ENCODE measurements around the gene KATNA1.

DNA sequence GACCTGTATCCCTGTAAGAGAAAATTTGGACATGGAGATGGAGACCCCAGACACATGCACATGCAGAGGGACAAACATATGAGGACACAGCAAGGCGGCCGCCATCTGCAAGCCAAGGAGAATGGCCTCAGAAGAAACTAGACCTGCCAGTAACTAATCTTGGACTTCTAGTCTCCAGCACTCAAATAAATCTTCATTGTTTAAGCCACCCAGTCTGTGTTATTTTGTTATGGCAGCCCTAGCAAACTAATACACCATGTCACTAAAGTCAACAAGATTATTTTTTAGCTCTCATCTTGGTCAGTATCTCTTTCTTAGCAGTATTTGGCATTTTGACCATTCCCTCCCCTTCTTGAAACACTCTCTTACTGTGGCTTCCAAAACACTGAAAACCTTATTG is 42.7 kb upstream of the KATNA1 start:
- TF ChIP-seq POLR2AphosphoS5 (IDR thresholded peaks at IDR 0.05; ENCODE audit: low read depth, low read length) (no peak), POLR2A (IDR thresholded peaks at IDR 0.05; ENCODE audit: low read depth, low read length) (no peak), TAF1 (IDR thresholded peaks at IDR 0.05; ENCODE audit: borderline replicate concordance, low read depth, low read length) (no peak)
